Measurements from ENCODE around the gene CYTH1. TPM values are rescaled to one million over a fixed set of nuclear protein-coding genes. Genes with fewer than 3 reads are reported as not detected.

Gene CYTH1
- total RNA-seq, 1 experiment from 2014 or later, result 9.7 TPM

DNA sequence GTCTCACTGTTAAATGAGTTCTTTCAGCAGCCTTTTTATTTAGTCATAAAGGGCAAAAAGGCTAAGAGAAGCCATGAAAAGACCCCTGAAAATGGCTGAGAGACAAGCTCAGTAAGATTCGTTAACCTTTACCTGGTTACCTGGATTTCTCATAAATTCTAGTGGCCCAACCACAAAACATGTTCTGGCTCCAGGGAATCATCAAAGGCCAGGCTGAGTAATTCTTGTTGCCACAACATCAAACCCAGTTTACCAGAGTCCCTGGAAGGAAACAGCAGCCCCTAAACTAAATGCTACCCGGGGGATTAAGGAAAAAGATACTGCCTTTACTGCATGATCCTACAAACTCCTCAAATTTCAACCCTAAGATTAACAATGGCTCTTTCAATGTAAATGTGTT lies 15.8 kb downstream of the CYTH1 start:
- no peak overlapping the region for H2AFZ ChIP-seq (ENCODE audit: low read length)
- Mint-ChIP-seq H3K9me3 (no peaks in the 10 kb centered on the region), H3K4me1 (peaks cover 2 to 3% of the 10 kb centered on the region in 2 experiments; a peak in 2 of 4 replicates), H3K27ac (no peak overlapping the region), H3K36me3 (ENCODE audit: insufficient read depth in 1 of 3, low read depth in 3 of 3) (no peaks in the 10 kb centered on the region), H3K4me3 (no peak overlapping the region), H3K27me3 (ENCODE audit: low read depth) (no peaks in the 10 kb centered on the region)
- no peak overlapping the region for H3K4ac ChIP-seq (ENCODE audit: low read depth, low read length)
- no peaks in the 10 kb centered on the region; the same call in 1 of the 2 replicates for H3K79me2 ChIP-seq (ENCODE audit: insufficient read depth, low read length)
- TF ChIP-seq, protein P1, sequence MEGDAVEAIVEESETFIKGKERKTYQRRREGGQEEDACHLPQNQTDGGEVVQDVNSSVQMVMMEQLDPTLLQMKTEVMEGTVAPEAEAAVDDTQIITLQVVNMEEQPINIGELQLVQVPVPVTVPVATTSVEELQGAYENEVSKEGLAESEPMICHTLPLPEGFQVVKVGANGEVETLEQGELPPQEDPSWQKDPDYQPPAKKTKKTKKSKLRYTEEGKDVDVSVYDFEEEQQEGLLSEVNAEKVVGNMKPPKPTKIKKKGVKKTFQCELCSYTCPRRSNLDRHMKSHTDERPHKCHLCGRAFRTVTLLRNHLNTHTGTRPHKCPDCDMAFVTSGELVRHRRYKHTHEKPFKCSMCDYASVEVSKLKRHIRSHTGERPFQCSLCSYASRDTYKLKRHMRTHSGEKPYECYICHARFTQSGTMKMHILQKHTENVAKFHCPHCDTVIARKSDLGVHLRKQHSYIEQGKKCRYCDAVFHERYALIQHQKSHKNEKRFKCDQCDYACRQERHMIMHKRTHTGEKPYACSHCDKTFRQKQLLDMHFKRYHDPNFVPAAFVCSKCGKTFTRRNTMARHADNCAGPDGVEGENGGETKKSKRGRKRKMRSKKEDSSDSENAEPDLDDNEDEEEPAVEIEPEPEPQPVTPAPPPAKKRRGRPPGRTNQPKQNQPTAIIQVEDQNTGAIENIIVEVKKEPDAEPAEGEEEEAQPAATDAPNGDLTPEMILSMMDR (conservative IDR thresholded peaks at IDR 0.05), result no peak
- H2BK120ac ChIP-seq (ENCODE audit: low read depth, low read length, poor library complexity, severe bottlenecking), result no peak overlapping the region
- no peak overlapping the region for H2BK20ac ChIP-seq (ENCODE audit: low read depth, low read length, poor library complexity, severe bottlenecking)
- no peak overlapping the region for H2BK5ac ChIP-seq (ENCODE audit: insufficient read length, low read length)
- H3K4me2 ChIP-seq (ENCODE audit: insufficient read depth, insufficient read length, low read length), result no peak overlapping the region
- H2AK5ac ChIP-seq (ENCODE audit: insufficient read length, low read length), result no peak overlapping the region
- no peak for DNase-seq
- no peaks in the 10 kb centered on the region for H4K20me1 ChIP-seq (ENCODE audit: control insufficient read depth, insufficient read depth, insufficient read length)
- no peak overlapping the region for H3K14ac ChIP-seq (ENCODE audit: insufficient read depth, low read length)
- H3K27ac ChIP-seq (ENCODE audit: insufficient read length, low read depth, low read length), result no peak overlapping the region
- H3T11ph ChIP-seq (ENCODE audit: low read length), result no peak overlapping the region
- no peak overlapping the region for H3K56ac ChIP-seq (ENCODE audit: insufficient read length, low read depth, low read length)
- H2BK12ac ChIP-seq (ENCODE audit: insufficient read length, low read depth, low read length), result no peak overlapping the region
- H3K9me3 ChIP-seq (ENCODE audit: control insufficient read depth, low read depth, low read length), result no peaks in the 10 kb centered on the region
- H3K79me1 ChIP-seq (ENCODE audit: insufficient read depth, low read depth, low read length, poor library complexity, severe bottlenecking), result peaks cover 10% of the 10 kb centered on the region
- no peak overlapping the region for H3K18ac ChIP-seq (ENCODE audit: insufficient read length, low read depth, low read length)
- H3K27me3 ChIP-seq (ENCODE audit: insufficient read depth, low read length), result no peaks in the 10 kb centered on the region
- no peak overlapping the region for H2BK15ac ChIP-seq (ENCODE audit: low read depth, low read length)
- no peak overlapping the region for H3K23ac ChIP-seq (ENCODE audit: insufficient read length, low read depth, low read length)
- no peaks in the 10 kb centered on the region for H3K4me1 ChIP-seq (ENCODE audit: insufficient read depth, low read length)
- H3K23me2 ChIP-seq (ENCODE audit: insufficient read length, low read depth, low read length, poor library complexity, severe bottlenecking), result no peaks in the 10 kb centered on the region
- H4K5ac ChIP-seq (ENCODE audit: insufficient read length, low read depth, low read length), result no peak overlapping the region
- H4K91ac ChIP-seq (ENCODE audit: insufficient read length, low read depth, low read length), result no peak overlapping the region
- no peak overlapping the region for H3K9ac ChIP-seq (ENCODE audit: extremely low read depth, insufficient read length, low read length)
- H4K8ac ChIP-seq (replicated peaks; ENCODE audit: insufficient read length, low read depth, low read length), result no peak overlapping the region
- WGBS (ENCODE audit: extremely low coverage, insufficient read length, low lambda C conversion rate), result no CpG with 5 or more reads among the region's 2 CpGs
